Stimulated activated CD8-positive, alpha-beta memory T cell treated with anti-CD3 and anti-CD28 coated beads, Interleukin-15, amount 100 ng/mL, for 48 hours (primary cell): ENCODE results near the gene SPATA33.
"Not testable (repeated sequence)": the region's sequence is repeated elsewhere in the genome, so short reads cannot be mapped to it uniquely, and the experiment has no call there.

Experiments used
- DNase-seq, 2 donors: peaks; one replicate each; pipeline ENCODE4 v3.0.0-alpha.2; 2020; ENCODE audit warnings: low read depth in 2 of 2

Gene SPATA33

DNA sequence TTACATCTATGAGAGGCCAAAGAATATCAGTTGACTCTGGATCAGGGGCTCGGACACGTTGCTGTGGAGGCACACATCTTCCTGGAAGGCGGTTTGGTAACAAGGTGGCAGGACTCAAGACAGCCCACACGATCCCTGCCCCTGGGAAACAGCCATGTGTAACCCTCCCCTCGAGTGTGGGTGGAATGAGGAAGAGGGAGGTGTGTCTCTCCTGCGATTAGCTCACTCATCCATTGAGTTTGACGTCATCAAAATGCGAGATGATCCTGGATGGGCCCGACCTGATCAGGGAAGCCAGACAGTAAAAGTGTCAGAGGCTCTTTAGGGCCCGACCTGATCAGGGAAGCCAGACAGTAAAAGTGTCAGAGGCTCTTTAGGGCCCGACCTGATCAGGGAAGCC, 6.6 kb downstream of the SPATA33 start:
- DNase-seq, result not testable (repeated sequence)

- DNase-seq, result not testable (repeated sequence)
These were observed 9.4 kb downstream of the SPATA33 start for GRCh38 chr16:89667000-89667399.

GRCh38 chr16:89667633-89668032, 10.0 kb downstream of the SPATA33 start:
- no peak for DNase-seq

DNA sequence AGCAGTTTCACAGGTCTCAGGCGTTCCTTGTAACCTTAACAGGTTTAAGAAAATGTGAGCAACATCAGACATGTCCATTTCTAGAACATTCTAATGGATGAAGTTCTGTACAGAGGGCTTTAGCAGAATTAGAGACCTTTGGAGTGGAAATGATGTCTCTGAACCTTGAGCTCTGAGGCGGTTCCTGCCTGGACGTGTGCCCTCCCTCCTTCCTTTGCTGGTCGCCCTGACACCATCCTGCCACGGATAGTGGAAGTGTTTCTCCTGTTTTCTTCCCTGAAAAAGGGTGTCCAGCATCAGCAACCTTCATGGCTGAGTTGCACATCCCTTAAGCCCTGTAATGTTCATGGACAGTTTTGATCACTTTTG, 11.1 kb downstream of the SPATA33 start:
- no peak for DNase-seq

- DNase-seq, result no peak
These were observed 12.1 kb downstream of the SPATA33 start for GRCh38 chr16:89669755-89670154.

DNA sequence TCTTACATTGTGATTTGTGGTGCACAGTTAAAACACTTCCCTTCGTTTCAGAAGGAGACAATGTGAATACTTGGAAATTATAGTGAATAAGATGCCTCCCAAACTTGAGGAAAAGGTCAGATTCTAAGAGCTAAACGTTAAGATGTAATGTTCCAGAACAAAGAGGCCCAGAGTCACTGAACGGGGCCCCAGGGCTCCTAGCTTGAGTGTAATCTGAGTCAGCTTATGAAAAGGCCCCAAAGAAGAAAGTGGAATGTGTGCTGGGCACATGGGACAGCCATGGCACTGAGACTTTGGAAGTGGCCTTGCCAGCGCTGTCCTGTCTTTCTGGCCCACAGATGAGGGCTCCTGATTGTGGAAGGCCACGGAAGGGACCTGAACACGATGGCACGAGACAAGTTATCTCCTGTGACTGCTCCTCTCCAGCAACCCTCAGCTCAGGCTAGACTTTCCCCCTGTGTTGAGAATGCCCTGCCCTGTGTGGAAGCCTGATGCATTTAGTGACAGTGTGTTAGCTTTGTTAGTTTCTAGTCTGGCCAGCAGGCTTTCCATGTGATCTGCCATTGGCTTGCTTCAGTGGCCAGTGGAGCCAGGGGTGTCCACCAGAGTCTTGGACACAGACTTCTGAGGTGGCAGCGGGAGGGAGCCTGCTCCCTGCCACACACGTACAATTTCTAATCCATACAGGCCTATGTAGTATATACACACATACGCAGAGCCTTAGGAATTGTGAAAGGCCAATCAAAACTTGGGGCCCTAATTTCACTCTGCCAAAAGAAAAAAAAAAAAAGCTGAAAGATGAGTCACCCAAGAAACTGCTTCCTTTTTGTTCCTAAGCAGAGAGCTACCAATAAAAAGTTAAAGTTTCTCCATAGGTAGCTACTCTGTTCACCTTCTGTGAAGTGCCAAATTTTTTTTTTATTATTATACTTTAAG, 13.1 kb downstream of the SPATA33 start:
- DNase-seq, result no peak

GRCh38 chr16:89671565-89671964, 13.9 kb downstream of the SPATA33 start:
- DNase-seq, result not testable (repeated sequence)

- no peak for DNase-seq
These were observed 14.7 kb downstream of the SPATA33 start for GRCh38 chr16:89672177-89672941.

GRCh38 chr16:89678258-89678657, 20.6 kb downstream of the SPATA33 start:
- DNase-seq, result no peak

GRCh38 chr16:89685916-89686315, 28.3 kb downstream of the SPATA33 start:
- no peak for DNase-seq

DNA sequence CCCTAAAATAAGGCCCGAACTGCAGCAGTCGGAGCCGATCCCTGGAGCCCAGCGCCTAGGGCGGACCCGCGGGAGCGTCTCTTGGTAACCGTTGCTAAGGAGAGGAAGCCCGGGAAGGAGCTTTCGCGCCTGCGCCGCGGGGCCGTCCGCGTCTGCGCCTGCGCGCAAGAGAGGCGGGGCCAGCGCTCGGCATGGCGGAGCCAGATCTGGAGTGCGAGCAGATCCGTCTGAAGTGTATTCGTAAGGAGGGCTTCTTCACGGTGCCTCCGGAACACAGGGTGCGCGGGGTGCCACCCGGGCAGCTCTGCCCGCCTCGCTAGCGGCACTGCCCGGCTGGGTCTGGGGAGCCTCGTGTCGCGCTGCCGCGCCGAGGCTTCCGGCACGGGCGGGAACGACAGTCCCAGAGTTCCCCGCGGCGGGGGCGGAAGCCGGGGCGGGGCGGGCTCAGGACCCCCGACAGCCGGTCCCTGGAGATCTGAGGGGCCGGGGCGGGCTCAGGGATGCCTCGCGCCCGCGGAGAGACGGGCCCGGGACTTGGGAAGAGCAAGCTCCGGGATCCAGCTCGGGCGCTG, 29.0 kb downstream of the SPATA33 start, which contains the start of gene CDK10:
Gene CDK10 (plus strand): TSS at position 170 of the 572 bp plus-strand sequence. CDS start 22 bp downstream, at position 192.
- peak; percentile 82 to 87 for DNase-seq

- no peak for DNase-seq
These were observed 29.7 kb downstream of the SPATA33 start for GRCh38 chr16:89687092-89687940.

DNA sequence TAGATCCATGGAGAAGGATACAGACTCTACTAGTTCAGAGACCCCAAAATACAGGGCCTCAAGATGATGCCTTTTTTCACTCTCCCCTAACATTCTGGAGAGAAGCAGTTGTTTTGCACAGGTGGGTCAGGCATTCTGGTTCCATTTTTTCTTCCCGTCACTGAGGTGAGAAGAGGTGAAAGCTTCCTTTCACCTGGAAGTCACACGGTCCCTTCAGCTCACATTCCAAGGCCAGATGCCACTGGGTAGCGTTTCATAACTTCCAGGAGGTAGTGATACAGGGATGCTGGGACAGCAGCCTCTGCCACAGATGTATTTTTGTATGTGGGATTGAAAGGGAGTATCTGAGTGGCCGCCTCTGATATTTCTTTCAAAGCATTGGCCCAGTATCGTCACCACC, 30.8 kb downstream of the SPATA33 start:
- DNase-seq, result no peak

DNA sequence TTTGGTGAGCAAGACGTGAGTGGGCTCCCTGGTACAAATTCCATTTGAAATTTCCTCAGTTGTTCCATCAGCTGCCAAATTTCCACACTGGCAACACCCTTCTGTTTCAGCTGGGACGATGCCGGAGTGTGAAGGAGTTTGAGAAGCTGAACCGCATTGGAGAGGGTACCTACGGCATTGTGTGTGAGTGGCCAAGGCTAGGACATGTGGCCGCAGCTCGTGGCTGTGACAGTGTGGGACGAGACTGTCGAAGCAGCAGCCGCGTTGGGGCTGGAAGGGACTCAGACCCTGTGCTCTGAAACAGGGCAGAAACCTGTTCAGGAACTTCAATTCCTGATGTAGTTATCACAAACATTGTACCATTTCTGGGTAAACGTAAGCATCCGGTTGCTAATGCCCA, 31.5 kb downstream of the SPATA33 start:
- no peak for DNase-seq

GRCh38 chr16:89689621-89690020, 32.0 kb downstream of the SPATA33 start:
- DNase-seq, result not testable (repeated sequence)

GRCh38 chr16:89690392-89690901, 32.8 kb downstream of the SPATA33 start:
- no peak for DNase-seq

GRCh38 chr16:89691231-89691985, 33.8 kb downstream of the SPATA33 start:
- DNase-seq, result no peak

- no peak for DNase-seq
These were observed 34.4 kb downstream of the SPATA33 start for GRCh38 chr16:89691986-89692569.

GRCh38 chr16:89693289-89693731, 35.7 kb downstream of the SPATA33 start:
- DNase-seq, result no peak
